ENCODE results near the gene CDH23.

The CDH23 gene

GRCh38 chr10:71739358-71739900 lies 342.7 kb downstream of the CDH23 start:
- DNase-seq: no peak

GRCh38 chr10:71740069-71740653 lies 343.4 kb downstream of the CDH23 start:
- DNase-seq: peak in 1 of 56 donors; percentile 20

- DNase-seq: no peak
Measured at GRCh38 chr10:71741029-71741428, 344.3 kb downstream of the CDH23 start.

GRCh38 chr10:71741671-71742070 lies 345.0 kb downstream of the CDH23 start:
- no peak for DNase-seq

GRCh38 chr10:71742301-71743088 lies 345.8 kb downstream of the CDH23 start:
- DNase-seq: no peak

- no peak for DNase-seq
Measured at GRCh38 chr10:71743089-71743838, 346.5 kb downstream of the CDH23 start.

GRCh38 chr10:71743866-71744265 lies 347.1 kb downstream of the CDH23 start:
- no peak for DNase-seq

GRCh38 chr10:71744897-71745663 lies 348.4 kb downstream of the CDH23 start:
- DNase-seq: no peak

GRCh38 chr10:71745664-71746250 lies 349.0 kb downstream of the CDH23 start:
- no peak for DNase-seq

- DNase-seq: no peak
Measured at GRCh38 chr10:71746344-71747037, 349.8 kb downstream of the CDH23 start.

GRCh38 chr10:71747039-71747531 lies 350.4 kb downstream of the CDH23 start:
- no peak for DNase-seq

- peak in 8 of 56 donors; percentile 23 to 35 (median 29) for DNase-seq
Measured at GRCh38 chr10:71747551-71748523, 351.1 kb downstream of the CDH23 start.

GRCh38 chr10:71748671-71749191 lies 352.0 kb downstream of the CDH23 start:
- peak in 33 of 56 donors; percentile 20 to 70 (median 45) for DNase-seq

- DNase-seq: no peak
Measured at GRCh38 chr10:71749396-71749795, 352.7 kb downstream of the CDH23 start.

- no peak for DNase-seq
Measured at GRCh38 chr10:71750124-71750841, 353.6 kb downstream of the CDH23 start.

- no peak for DNase-seq
Measured at GRCh38 chr10:71750986-71751385, 354.3 kb downstream of the CDH23 start.

- no peak for DNase-seq
Measured at GRCh38 chr10:71751515-71752224, 354.9 kb downstream of the CDH23 start.
